H1 (cell line): ENCODE measurements around the gene ARHGAP22. TPM values are rescaled to one million over a fixed set of nuclear protein-coding genes. Genes with fewer than 3 reads are reported as not detected.

Experiments used
- CTCF ChIA-PET: fragments of 300-600 bp; sonication (Branson Sonifier 250); formaldehyde crosslinking; loops from one replicate; lab custom pipeline; 2021; ENCODE audit not compliant: partially characterized antibody; lab: Charles Lee
- POLR2A ChIA-PET: fragments of 300-600 bp; sonication (Branson Sonifier 250); formaldehyde crosslinking; loops from one replicate; lab custom pipeline; 2021; ENCODE audit warnings: inconsistent platforms; ENCODE audit not compliant: partially characterized antibody; lab: Charles Lee
- DNase-seq, 2 experiments: peaks; one replicate each; pipeline versions ENCODE4 v3.0.0 to v3.0.0-alpha.2; 2010 to 2022; ENCODE audit warnings: low spot score in 2 of 2, low read depth in 1 of 2, mixed read lengths in 1 of 2
- FAIRE-seq: peaks from 2 replicates; lab custom pipeline; 2011; peaks lifted over from hg19 to GRCh38; lab: Jason Lieb, UNC
- H2AFZ ChIP-seq: 2 replicates; pipeline ENCODE4 v1.8.1; 2012; ENCODE audit warnings: low read length, inconsistent platforms
- H2AK5ac ChIP-seq: 2 replicates; pipeline ENCODE4 v1.6.1; 2013; ENCODE audit warnings: low read depth, low read length
- H2BK120ac ChIP-seq: replicated peaks from 2 replicates; pipeline ENCODE3; 2013; ENCODE audit warnings: low read depth, low read length, inconsistent platforms
- H2BK12ac ChIP-seq: 2 replicates; pipeline ENCODE4 v1.6.1; 2013; ENCODE audit warnings: low read depth, low read length
- H2BK15ac ChIP-seq: 2 replicates; pipeline ENCODE4 v1.6.1; 2013; ENCODE audit warnings: low read length
- H2BK20ac ChIP-seq: 2 replicates; pipeline ENCODE4 v1.6.1; 2013; ENCODE audit warnings: low read length
- H2BK5ac ChIP-seq: 2 replicates; pipeline ENCODE4 v1.6.1; 2013; ENCODE audit warnings: low read depth, low read length
- H3K14ac ChIP-seq: 2 replicates; pipeline ENCODE4 v1.6.1; 2013; ENCODE audit warnings: inconsistent platforms; ENCODE audit not compliant: insufficient read length
- H3K18ac ChIP-seq: 2 replicates; pipeline ENCODE4 v1.6.1; 2013; ENCODE audit warnings: low read length; ENCODE audit errors: extremely low read depth
- H3K23ac ChIP-seq: 2 replicates; pipeline ENCODE4 v1.6.1; 2013; ENCODE audit warnings: inconsistent platforms; ENCODE audit not compliant: insufficient read length
- H3K23me2 ChIP-seq: 2 replicates; pipeline ENCODE4 v1.6.1; 2013; ENCODE audit warnings: low read depth, low read length
- H3K27ac ChIP-seq: 2 replicates; pipeline ENCODE4 v1.6.1; 2011; ENCODE audit warnings: low read depth, low read length, inconsistent platforms
- H3K27me3 ChIP-seq, 4 experiments: replicated peaks in 1 of 4; 1 replicate in 1 of 4; 2 replicates in 3 of 4; pipeline versions ENCODE4 v1.6.1 to v1.8.1; 2011 to 2013; ENCODE audit warnings: low read length in 3 of 4, mild to moderate bottlenecking in 3 of 4, inconsistent platforms in 2 of 4, mixed read lengths in 2 of 4, moderate library complexity in 1 of 4; ENCODE audit not compliant: control insufficient read depth in 3 of 4, insufficient read depth in 3 of 4; ENCODE audit errors: extremely low read depth in 1 of 4
- H3K36me3 ChIP-seq, 4 experiments: 2 replicates each; pipeline versions ENCODE4 v1.6.1 to v1.8.1; 2011 to 2013; ENCODE audit warnings: mild to moderate bottlenecking in 4 of 4, low read length in 3 of 4, moderate library complexity in 2 of 4, control low read depth in 1 of 4, inconsistent platforms in 1 of 4; ENCODE audit not compliant: insufficient read depth in 4 of 4, control insufficient read depth in 2 of 4
- H3K4ac ChIP-seq: replicated peaks from 2 replicates; pipeline ENCODE3; 2013; ENCODE audit warnings: low read length, low read depth, mixed read lengths, inconsistent platforms; ENCODE audit not compliant: insufficient read length
- H3K4me1 ChIP-seq, 4 experiments: replicated peaks in 1 of 4; 1 replicate in 1 of 4; 2 replicates in 3 of 4; pipeline versions ENCODE4 v1.6.1 to v1.8.1; 2011 to 2013; ENCODE audit warnings: low read length in 3 of 4, inconsistent platforms in 2 of 4, mixed read lengths in 1 of 4; ENCODE audit not compliant: insufficient read depth in 4 of 4, control insufficient read depth in 3 of 4
- H3K4me2 ChIP-seq, 2 experiments: 2 replicates each; pipeline versions ENCODE4 v1.6.1 to v1.8.1; 2011 to 2013; ENCODE audit warnings: low read depth in 2 of 2, low read length in 2 of 2, control low read depth in 1 of 2, inconsistent platforms in 1 of 2, mild to moderate bottlenecking in 1 of 2; ENCODE audit not compliant: insufficient read depth in 1 of 2
- H3K4me3 ChIP-seq, 4 experiments: fragments of 200-600, 300-600 bp in 1 of 4; sonication (generic), shearing (Covaris generic), sonication (Bioruptor Twin) in 1 of 4; 2 replicates each; pipeline versions ENCODE4 v1.5.1 to v1.8.1; 2011 to 2016; ENCODE audit warnings: low read length in 4 of 4, low read depth in 3 of 4, control low read depth in 2 of 4, inconsistent platforms in 2 of 4, mild to moderate bottlenecking in 2 of 4, mixed read lengths in 1 of 4, moderate library complexity in 1 of 4; ENCODE audit not compliant: insufficient read depth in 2 of 4; ENCODE audit errors: extremely low read depth in 1 of 4
- H3K56ac ChIP-seq: replicated peaks from 2 replicates; pipeline ENCODE3; 2013; ENCODE audit warnings: low read depth, mild to moderate bottlenecking, mixed read lengths, low read length, inconsistent platforms; ENCODE audit not compliant: insufficient read length
- H3K79me1 ChIP-seq: 2 replicates; pipeline ENCODE4 v1.6.1; 2013; ENCODE audit warnings: low read depth, low read length, control low read depth
- H3K79me2 ChIP-seq, 2 experiments: 2 replicates each; pipeline versions ENCODE4 v1.6.1 to v1.8.1; 2012 to 2013; ENCODE audit warnings: low read length in 2 of 2, mild to moderate bottlenecking in 2 of 2, inconsistent platforms in 1 of 2; ENCODE audit not compliant: insufficient read depth in 2 of 2, control insufficient read depth in 1 of 2
- H3K9ac ChIP-seq, 4 experiments: replicated peaks in 1 of 4; 1 replicate in 1 of 4; 2 replicates in 3 of 4; pipeline versions ENCODE4 v1.6.1 to v1.8.1; 2011 to 2013; ENCODE audit warnings: low read depth in 3 of 4, low read length in 3 of 4, control low read depth in 2 of 4, mild to moderate bottlenecking in 2 of 4, moderate library complexity in 2 of 4, inconsistent platforms in 1 of 4; ENCODE audit errors: extremely low read depth in 1 of 4
- H3K9me3 ChIP-seq, 2 experiments: 2 replicates each; pipeline versions ENCODE4 v1.6.1 to v1.8.1; 2012 to 2013; ENCODE audit warnings: mild to moderate bottlenecking in 2 of 2, moderate library complexity in 2 of 2, control low read depth in 1 of 2, inconsistent platforms in 1 of 2, low read depth in 1 of 2, low read length in 1 of 2, mixed read lengths in 1 of 2; ENCODE audit not compliant: insufficient read depth in 2 of 2
- H4K20me1 ChIP-seq, 2 experiments: replicated peaks in 1 of 2; 2 replicates each; pipeline versions ENCODE3 to v1.8.1; 2011 to 2013; ENCODE audit warnings: inconsistent platforms in 2 of 2, low read length in 2 of 2, mild to moderate bottlenecking in 1 of 2; ENCODE audit not compliant: insufficient read depth in 2 of 2, control insufficient read depth in 1 of 2
- H4K5ac ChIP-seq: 2 replicates; pipeline ENCODE4 v1.6.1; 2013; ENCODE audit warnings: low read length, low read depth, mixed read lengths, inconsistent platforms; ENCODE audit not compliant: insufficient read length
- H4K8ac ChIP-seq: 2 replicates; pipeline ENCODE4 v1.8.0; 2013; ENCODE audit warnings: mild to moderate bottlenecking, moderate library complexity, low read length, inconsistent platforms; ENCODE audit not compliant: insufficient read depth; ENCODE audit errors: extremely low read depth
- H4K91ac ChIP-seq: replicated peaks from 2 replicates; pipeline ENCODE3; 2013; ENCODE audit warnings: low read length, mixed read lengths, inconsistent platforms; ENCODE audit not compliant: insufficient read length
- KDM4A ChIP-seq: IDR thresholded peaks from one replicate; pipeline ENCODE4 v1.7.1; 2012; ENCODE audit warnings: low read depth, mild to moderate bottlenecking, moderate library complexity, low read length, inconsistent platforms; ENCODE audit not compliant: severe bottlenecking
- RFX5 ChIP-seq: IDR thresholded peaks from 2 replicates; pipeline ENCODE4 v1.6.1; 2011; ENCODE audit warnings: low read depth, low read length, improper control_type of control experiment, borderline replicate concordance
- WGBS, 2 experiments: shearing (Covaris generic) in 1 of 2; methylation state at CpG; one replicate each; pipeline versions ENCODE4 v1.1.6 to v1.1.7; 2013 to 2015; ENCODE audit warnings: low lambda C conversion rate in 2 of 2, mixed read lengths in 2 of 2, inconsistent platforms in 1 of 2, low coverage in 1 of 2, missing lambda C conversion rate in 1 of 2; ENCODE audit not compliant: insufficient replicate concordance in 2 of 2, insufficient coverage in 1 of 2, insufficient read length in 1 of 2; ENCODE audit errors: extremely low coverage in 1 of 2, missing lambda C conversion rate in 1 of 2; 5-methylcytosine and 5-hydroxymethylcytosine counted together
- polyA plus RNA-seq, 7 experiments: library from polyadenylated mRNA; depleted of rRNA in 3 of 7; stranded (reverse) in 5 of 7; unstranded in 2 of 7; fragments of >200 nt in 5 of 7; fragments of 200-250 nt in 2 of 7; gene quantifications; 1 replicate in 5 of 7; 2 replicates in 1 of 7; 4 replicates in 1 of 7; pipeline versions ENCODE4 v1.2.1 to v1.2.3, GENCODE V29; 2011 to 2013; ENCODE audit warnings: missing spikeins in 2 of 7, mixed read lengths in 2 of 7
- total RNA-seq: library from RNA; stranded (reverse); fragmentation: NEBNext Ultra II Directional; extraction: Animal tissue kit (Norgen Biotek cat#: 25700); gene quantifications from 2 replicates; pipeline ENCODE4 v1.2.1, GENCODE V29; 2021

Gene ARHGAP22
- total and polyA plus RNA-seq, 2 of the 8 experiments (the other 6 are each of a cell fraction or from before 2014, with no cell fraction given): 3.6 to 11.2 TPM

GRCh38 chr10:48568546-48568945, 36.3 kb downstream of the ARHGAP22 start:
- H3K27ac ChIP-seq: no peak overlapping the region
- no peak overlapping the region for H2BK20ac ChIP-seq
- H3K4me1 ChIP-seq: no peaks in the 10 kb centered on the region
- no peak overlapping the region for H3K56ac ChIP-seq
- WGBS, 2 experiments: 83% methylated on average over 6 of the region's 8 CpGs; no CpG with 5 or more reads in 1 of the 2 experiments
- no peak overlapping the region for H2BK5ac ChIP-seq
- no peak overlapping the region for H2BK12ac ChIP-seq
- H4K5ac ChIP-seq: no peak overlapping the region
- no peaks in the 10 kb centered on the region for H3K23me2 ChIP-seq
- no peak overlapping the region for H3K4me3 ChIP-seq
- no peak overlapping the region for H2BK120ac ChIP-seq
- H3K79me2 ChIP-seq: no peaks in the 10 kb centered on the region
- no peak overlapping the region for H2AK5ac ChIP-seq
- no peak overlapping the region for H3K9ac ChIP-seq
- H3K14ac ChIP-seq: no peak overlapping the region
- H3K23ac ChIP-seq: no peak overlapping the region
- no peak for FAIRE-seq
- CTCF ChIA-PET: interaction anchor here (0.9 to 2.9 kb wide), 4 partner anchors 9 to 46 kb away, joined by 3 to 9 read pairs (median 4); no protein-coding TSS in a partner anchor
- DNase-seq: no peak
- H4K20me1 ChIP-seq: no peaks in the 10 kb centered on the region
- no peaks in the 10 kb centered on the region for H3K27me3 ChIP-seq
- H3K9me3 ChIP-seq: no peaks in the 10 kb centered on the region
- no peak overlapping the region for H3K18ac ChIP-seq
- no peak overlapping the region for H4K91ac ChIP-seq
- H2BK15ac ChIP-seq: no peak overlapping the region
- H2AFZ ChIP-seq: no peak overlapping the region
- no peaks in the 10 kb centered on the region for H3K79me1 ChIP-seq
- H3K36me3 ChIP-seq: no peaks in the 10 kb centered on the region
- POLR2A ChIA-PET: no interaction called here
- no peak overlapping the region for H3K4ac ChIP-seq
- H4K8ac ChIP-seq: no peak overlapping the region; the same call in 1 of the 2 replicates
- no peak overlapping the region for H3K4me2 ChIP-seq
- no peak for TF ChIP-seq KDM4A
- no peak for TF ChIP-seq RFX5
